Urothelium cell line (cell line): ENCODE measurements around the gene AP2M1.
"Not testable (repeated sequence)": the region's sequence is repeated elsewhere in the genome, so short reads cannot be mapped to it uniquely, and the experiment has no call there.

Source experiments
- DNase-seq: peaks from one replicate; pipeline ENCODE4 v3.0.0; 2011; ENCODE audit warnings: low spot score, mixed read lengths
- FAIRE-seq: peaks from 2 replicates; lab custom pipeline; 2011; peaks lifted over from hg19 to GRCh38; lab: Jason Lieb, UNC

The AP2M1 gene

GRCh38 chr3:184174646-184175492, at the start of gene AP2M1:
TSS of gene AP2M1 (plus strand) at chr3:184174855. CDS start at chr3:184176994, 2,139 bp downstream.
- FAIRE-seq (no peak), DNase-seq (peak; percentile 97)

GRCh38 chr3:184126006-184126405, 48.6 kb upstream of the AP2M1 start:
- no peak for FAIRE-seq
- DNase-seq, result no peak

GRCh38 chr3:184129012-184129411, 45.6 kb upstream of the AP2M1 start:
- no peak for FAIRE-seq

GRCh38 chr3:184132945-184133344, 41.7 kb upstream of the AP2M1 start:
- FAIRE-seq, result no peak

More at GRCh38 chr3:184129012-184129411, 45.6 kb upstream of the AP2M1 start:
- peak; percentile 23 for DNase-seq

GRCh38 chr3:184133840-184134745, 40.6 kb upstream of the AP2M1 start:
- no peak for FAIRE-seq
- peak; percentile 87 for DNase-seq

More at GRCh38 chr3:184132945-184133344, 41.7 kb upstream of the AP2M1 start:
- no peak for DNase-seq

GRCh38 chr3:184134746-184135148, 39.9 kb upstream of the AP2M1 start:
- FAIRE-seq, result no peak

GRCh38 chr3:184135149-184135910, 39.3 kb upstream of the AP2M1 start, which contains the start of gene EIF2B5:
TSS of gene EIF2B5 (plus strand) at chr3:184135358. CDS start at chr3:184135386, 28 bp downstream.
- DNase-seq (peak; percentile 92), FAIRE-seq (peak; percentile 67)

More at GRCh38 chr3:184134746-184135148, 39.9 kb upstream of the AP2M1 start:
- DNase-seq, result no peak

- DNase-seq, result no peak
- no peak for FAIRE-seq
These were observed 38.8 kb upstream of the AP2M1 start for GRCh38 chr3:184135911-184136260.

GRCh38 chr3:184140436-184140835, 34.2 kb upstream of the AP2M1 start:
- FAIRE-seq (peak; percentile 50), DNase-seq (no peak)

- no peak for FAIRE-seq
- no peak for DNase-seq
These were observed 32.5 kb upstream of the AP2M1 start for GRCh38 chr3:184142199-184142598.

- FAIRE-seq, result no peak
- DNase-seq, result no peak
These were observed 31.3 kb upstream of the AP2M1 start for GRCh38 chr3:184143327-184143726.

- no peak for DNase-seq
- no peak for FAIRE-seq
These were observed 30.1 kb upstream of the AP2M1 start for GRCh38 chr3:184144505-184144904.

GRCh38 chr3:184145111-184145524, 29.5 kb upstream of the AP2M1 start:
- FAIRE-seq (peak; percentile 5), DNase-seq (peak; percentile 47)

- DNase-seq (no peak), FAIRE-seq (no peak)
These were observed 28.8 kb upstream of the AP2M1 start for GRCh38 chr3:184145751-184146270.

GRCh38 chr3:184148076-184148475, 26.6 kb upstream of the AP2M1 start:
- FAIRE-seq, result no peak
- no peak for DNase-seq

GRCh38 chr3:184149123-184149522, 25.5 kb upstream of the AP2M1 start:
- no peak for DNase-seq

GRCh38 chr3:184149770-184150169, 24.9 kb upstream of the AP2M1 start:
- not testable (repeated sequence) for FAIRE-seq, DNase-seq

More at GRCh38 chr3:184149123-184149522, 25.5 kb upstream of the AP2M1 start:
- FAIRE-seq, result no peak

- FAIRE-seq (no peak), DNase-seq (peak; percentile 89)
These were observed 19.6 kb upstream of the AP2M1 start, which contains the start of gene DVL3 for GRCh38 chr3:184154885-184155643. TSS of gene DVL3 (plus strand) at chr3:184155377. CDS start at chr3:184155636, 259 bp downstream.
